Measurements from ENCODE around the gene ACADVL. TPM values are rescaled to one million over a fixed set of nuclear protein-coding genes. Genes with fewer than 3 reads are reported as not detected.

Gene ACADVL
- total RNA-seq, 1 donor from 2014 or later: 354 TPM

GRCh38 chr17:7183433-7184090, 36.2 kb upstream of the ACADVL start:
- peak overlapping the region; percentile 19 for H3K27ac Mint-ChIP-seq (ENCODE audit: unreplicated experiment)
- no peaks in the 10 kb centered on the region for H3K4me1 ChIP-seq (ENCODE audit: insufficient read depth, low read length)
- no peaks in the 10 kb centered on the region for H3K36me3 ChIP-seq (ENCODE audit: insufficient read depth, low read length)
- H3K27ac ChIP-seq (ENCODE audit: low read depth, low read length): no peak overlapping the region
- H3K4me3 ChIP-seq (ENCODE audit: insufficient read depth, low read depth, low read length): no peak overlapping the region
- no peak overlapping the region for H3K4me2 ChIP-seq (ENCODE audit: low read length)
- H3K9ac ChIP-seq (ENCODE audit: low read length): no peak overlapping the region
- no peaks in the 10 kb centered on the region for H3K9me3 Mint-ChIP-seq (ENCODE audit: unreplicated experiment)
- no peaks in the 10 kb centered on the region for H3K27me3 Mint-ChIP-seq (ENCODE audit: low read depth, unreplicated experiment)
- H3K27me3 ChIP-seq (ENCODE audit: insufficient read depth, low read length): no peaks in the 10 kb centered on the region
- peaks cover 9% of the 10 kb centered on the region for H3K36me3 Mint-ChIP-seq (ENCODE audit: low read depth, unreplicated experiment)
- H3K79me2 ChIP-seq (ENCODE audit: insufficient read depth, low read length): no peaks in the 10 kb centered on the region
- peaks cover 5% of the 10 kb centered on the region for H3K4me1 Mint-ChIP-seq (ENCODE audit: low read depth, unreplicated experiment)
- no peak for TF ChIP-seq EZH2 (IDR thresholded peaks at IDR 0.05; ENCODE audit: insufficient read depth, low read length)
- no peak for TF ChIP-seq CTCF (IDR thresholded peaks at IDR 0.05; ENCODE audit: insufficient read depth, low read depth, low read length)
- H4K20me1 ChIP-seq (ENCODE audit: insufficient read depth, low read length): no peaks in the 10 kb centered on the region
- DNase-seq (ENCODE audit: low read depth) (no peak), FAIRE-seq (no peak)
- H3K9me3 ChIP-seq (ENCODE audit: insufficient read depth, low read depth, low read length): no peaks in the 10 kb centered on the region
- no peak overlapping the region for H3K4me3 Mint-ChIP-seq (ENCODE audit: unreplicated experiment)
- H2AFZ ChIP-seq (ENCODE audit: low read depth, low read length): no peak overlapping the region

- no peaks in the 10 kb centered on the region for H3K36me3 ChIP-seq (ENCODE audit: insufficient read depth, low read length)
- H2AFZ ChIP-seq (ENCODE audit: low read depth, low read length): no peak overlapping the region
- H3K4me3 Mint-ChIP-seq (ENCODE audit: unreplicated experiment): no peak overlapping the region
- H3K4me1 Mint-ChIP-seq (ENCODE audit: low read depth, unreplicated experiment): peaks cover 5% of the 10 kb centered on the region
- no peak for DNase-seq (ENCODE audit: low read depth)
- no peak overlapping the region for H3K9ac ChIP-seq (ENCODE audit: low read length)
- peaks cover 12% of the 10 kb centered on the region for H3K36me3 Mint-ChIP-seq (ENCODE audit: low read depth, unreplicated experiment)
- H3K4me1 ChIP-seq (ENCODE audit: insufficient read depth, low read length): no peaks in the 10 kb centered on the region
- no peaks in the 10 kb centered on the region for H3K9me3 ChIP-seq (ENCODE audit: insufficient read depth, low read depth, low read length)
- H3K27ac ChIP-seq (ENCODE audit: low read depth, low read length): no peak overlapping the region
- no peaks in the 10 kb centered on the region for H3K27me3 Mint-ChIP-seq (ENCODE audit: low read depth, unreplicated experiment)
- FAIRE-seq: no peak
- H3K9me3 Mint-ChIP-seq (ENCODE audit: unreplicated experiment): no peaks in the 10 kb centered on the region
- no peak overlapping the region for H3K27ac Mint-ChIP-seq (ENCODE audit: unreplicated experiment)
- no peak overlapping the region for H3K4me3 ChIP-seq (ENCODE audit: insufficient read depth, low read depth, low read length)
- H3K79me2 ChIP-seq (ENCODE audit: insufficient read depth, low read length): no peaks in the 10 kb centered on the region
- no peaks in the 10 kb centered on the region for H3K27me3 ChIP-seq (ENCODE audit: insufficient read depth, low read length)
- no peak for TF ChIP-seq EZH2 (IDR thresholded peaks at IDR 0.05; ENCODE audit: insufficient read depth, low read length)
- no peak for TF ChIP-seq CTCF (IDR thresholded peaks at IDR 0.05; ENCODE audit: insufficient read depth, low read depth, low read length)
- H3K4me2 ChIP-seq (ENCODE audit: low read length): no peak overlapping the region
- no peaks in the 10 kb centered on the region for H4K20me1 ChIP-seq (ENCODE audit: insufficient read depth, low read length)
These were observed 35.6 kb upstream of the ACADVL start for GRCh38 chr17:7184091-7184488.

GRCh38 chr17:7184647-7185046, 35.1 kb upstream of the ACADVL start:
- H3K4me1 Mint-ChIP-seq (ENCODE audit: low read depth, unreplicated experiment): peaks cover 5% of the 10 kb centered on the region
- H3K27ac ChIP-seq (ENCODE audit: low read depth, low read length): no peak overlapping the region
- H3K27ac Mint-ChIP-seq (ENCODE audit: unreplicated experiment): no peak overlapping the region
- H3K4me3 ChIP-seq (ENCODE audit: insufficient read depth, low read depth, low read length): no peak overlapping the region
- no peaks in the 10 kb centered on the region for H3K79me2 ChIP-seq (ENCODE audit: insufficient read depth, low read length)
- H4K20me1 ChIP-seq (ENCODE audit: insufficient read depth, low read length): no peaks in the 10 kb centered on the region
- H2AFZ ChIP-seq (ENCODE audit: low read depth, low read length): no peak overlapping the region
- no peaks in the 10 kb centered on the region for H3K27me3 ChIP-seq (ENCODE audit: insufficient read depth, low read length)
- FAIRE-seq (no peak), DNase-seq (ENCODE audit: low read depth) (no peak)
- no peaks in the 10 kb centered on the region for H3K36me3 ChIP-seq (ENCODE audit: insufficient read depth, low read length)
- H3K9ac ChIP-seq (ENCODE audit: low read length): no peak overlapping the region
- no peaks in the 10 kb centered on the region for H3K9me3 Mint-ChIP-seq (ENCODE audit: unreplicated experiment)
- no peak overlapping the region for H3K4me3 Mint-ChIP-seq (ENCODE audit: unreplicated experiment)
- TF ChIP-seq CTCF (IDR thresholded peaks at IDR 0.05; ENCODE audit: insufficient read depth, low read depth, low read length): no peak
- no peak for TF ChIP-seq EZH2 (IDR thresholded peaks at IDR 0.05; ENCODE audit: insufficient read depth, low read length)
- no peaks in the 10 kb centered on the region for H3K4me1 ChIP-seq (ENCODE audit: insufficient read depth, low read length)
- no peaks in the 10 kb centered on the region for H3K27me3 Mint-ChIP-seq (ENCODE audit: low read depth, unreplicated experiment)
- no peak overlapping the region for H3K4me2 ChIP-seq (ENCODE audit: low read length)
- peaks cover 13% of the 10 kb centered on the region for H3K36me3 Mint-ChIP-seq (ENCODE audit: low read depth, unreplicated experiment)
- H3K9me3 ChIP-seq (ENCODE audit: insufficient read depth, low read depth, low read length): no peaks in the 10 kb centered on the region

Measured in astrocyte (in vitro differentiated cells and primary cell).